ENCODE results near the gene ADAR.

DNA sequence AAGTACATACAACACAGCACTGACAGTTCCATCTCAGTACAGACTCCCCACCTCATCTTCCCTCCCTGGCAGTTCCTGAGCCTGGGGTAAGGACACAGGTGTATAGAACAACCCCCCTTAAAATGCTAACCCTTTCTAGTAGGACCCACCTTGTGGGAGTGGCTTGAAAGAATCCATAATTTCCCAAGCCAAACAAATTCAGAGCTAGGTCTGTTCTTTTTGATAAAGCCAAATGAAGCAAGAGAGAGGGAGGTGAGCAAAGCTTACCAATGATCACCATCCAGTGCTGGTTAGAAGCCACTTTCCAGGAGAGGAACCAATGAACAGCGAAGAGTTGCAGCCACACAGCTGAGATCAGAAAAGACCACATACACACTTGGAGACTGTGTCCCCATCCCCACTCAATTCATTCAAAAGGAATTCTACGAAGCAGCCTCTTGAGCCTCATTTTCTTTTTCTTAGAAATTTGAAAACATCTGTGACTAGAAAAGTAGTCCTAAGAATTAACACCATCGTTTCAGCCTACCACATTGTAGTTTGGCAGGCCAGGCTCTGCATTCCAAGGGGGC, 58.7 kb downstream of the ADAR start:
- TF ChIP-seq GATA2 (IDR thresholded peaks at IDR 0.05; ENCODE audit: low read depth, low read length) (no peak), GATA3 (IDR thresholded peaks at IDR 0.05; ENCODE audit: low read depth, low read length) (no peak)
